ENCODE data around the gene ADGRG4.
"Not testable (repeated sequence)": the region's sequence is repeated elsewhere in the genome, so short reads cannot be mapped to it uniquely, and the experiment has no call there.

ADGRG4 gene

DNA sequence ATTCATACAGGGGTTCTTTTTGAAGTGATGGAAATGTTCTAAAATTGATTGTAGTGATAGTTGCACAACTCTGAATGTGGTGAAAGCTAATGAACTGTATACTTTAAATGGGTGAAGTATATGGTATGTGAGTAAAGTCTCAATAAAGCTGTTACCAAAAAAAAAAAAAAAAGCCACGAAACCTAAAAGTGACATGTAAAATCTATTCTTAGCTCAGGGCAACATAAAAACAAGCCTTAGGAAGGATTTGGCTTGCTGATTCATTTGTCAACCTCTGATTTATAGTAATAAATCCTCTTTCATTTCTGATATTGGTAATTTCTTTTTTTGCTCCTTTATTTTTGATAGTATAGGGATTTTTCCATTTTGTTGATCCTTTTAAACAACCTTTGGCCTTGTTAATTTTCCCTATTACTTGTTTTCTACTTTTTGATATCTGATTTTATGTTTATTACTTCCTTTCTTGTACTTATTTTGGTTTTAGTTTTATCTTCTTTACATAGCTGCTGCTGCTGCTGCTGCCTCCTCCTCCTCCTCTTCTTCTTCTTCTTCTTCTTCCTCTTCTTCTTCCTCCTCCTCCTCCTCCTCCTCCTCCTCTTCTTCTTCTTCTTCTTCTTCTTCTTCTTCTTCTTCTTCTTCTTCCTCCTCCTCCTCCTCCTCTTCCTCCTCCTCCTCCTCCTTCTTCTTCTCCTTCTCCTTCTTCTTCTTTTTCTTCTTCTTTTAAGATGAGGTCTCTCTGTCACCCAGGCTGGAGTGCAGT lies 79.4 kb downstream of the ADGRG4 start:
- DNase-seq (ENCODE audit: low read depth, low spot score): no peak

DNA sequence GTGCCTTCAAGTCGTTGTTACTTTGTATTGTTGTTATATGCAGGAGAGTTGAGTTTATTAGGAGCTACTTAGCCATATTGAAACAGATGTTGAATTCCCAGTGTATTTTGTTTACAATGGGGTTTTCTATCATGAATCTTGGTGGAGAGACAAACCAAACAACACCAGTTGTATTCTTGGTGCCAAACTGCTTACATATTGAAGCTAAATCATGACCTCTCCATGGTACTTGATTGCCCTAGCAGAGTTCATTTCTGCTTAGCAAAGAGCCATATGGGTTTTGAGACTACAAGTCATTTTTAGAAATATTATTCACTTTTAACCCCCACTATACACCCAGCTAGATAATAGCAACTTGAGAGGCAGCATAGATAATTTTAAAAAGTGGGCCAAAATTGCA lies 85.4 kb downstream of the ADGRG4 start:
- no peak for DNase-seq (ENCODE audit: low read depth, low spot score)

DNA sequence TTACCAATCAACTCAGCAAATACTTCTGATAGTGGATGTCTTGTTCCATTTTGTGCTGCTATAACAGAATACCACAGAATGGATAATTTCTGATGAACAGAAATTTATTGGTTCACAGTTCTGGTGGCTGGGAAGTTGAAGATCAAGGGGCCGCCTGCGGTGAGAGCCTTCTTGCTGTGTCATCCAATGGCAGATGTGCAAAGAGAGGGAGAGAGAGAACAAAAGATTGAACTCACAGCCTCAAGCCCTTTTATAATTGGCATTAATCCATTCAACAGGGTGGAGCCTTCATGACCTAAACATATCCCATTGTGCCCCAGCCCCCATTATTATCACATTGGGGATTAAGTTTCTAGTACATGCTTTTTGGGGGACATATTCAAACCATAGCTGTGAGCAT lies 86.1 kb downstream of the ADGRG4 start:
- DNase-seq (ENCODE audit: low read depth, low spot score): no peak

DNA sequence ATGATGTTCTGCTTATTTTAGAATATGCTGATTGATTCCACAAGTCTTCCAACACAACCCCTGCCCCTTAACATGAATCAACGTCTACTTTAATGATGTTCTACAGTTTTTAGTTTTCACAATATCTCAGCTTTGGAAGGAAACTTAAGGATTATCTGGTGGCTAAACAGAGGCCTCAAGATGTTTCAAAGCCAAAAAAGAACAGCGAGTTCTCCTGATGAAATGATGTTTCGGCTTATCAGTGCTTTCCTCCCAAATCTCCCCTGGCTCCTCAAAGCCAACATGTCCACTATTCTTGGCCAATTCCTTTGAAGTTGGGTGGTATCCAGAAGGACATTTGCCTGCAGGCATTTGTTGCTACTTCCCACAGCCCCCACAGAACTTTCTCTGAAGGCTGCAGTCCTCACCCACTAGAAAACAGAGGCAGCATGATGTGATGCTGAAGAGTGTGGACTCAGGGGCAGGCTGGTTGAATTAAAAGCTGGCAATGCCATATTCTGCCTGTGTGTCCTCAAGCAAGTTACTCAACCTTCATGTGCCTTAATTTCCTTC lies 87.3 kb downstream of the ADGRG4 start:
- no peak for DNase-seq (ENCODE audit: low read depth, low spot score)

DNA sequence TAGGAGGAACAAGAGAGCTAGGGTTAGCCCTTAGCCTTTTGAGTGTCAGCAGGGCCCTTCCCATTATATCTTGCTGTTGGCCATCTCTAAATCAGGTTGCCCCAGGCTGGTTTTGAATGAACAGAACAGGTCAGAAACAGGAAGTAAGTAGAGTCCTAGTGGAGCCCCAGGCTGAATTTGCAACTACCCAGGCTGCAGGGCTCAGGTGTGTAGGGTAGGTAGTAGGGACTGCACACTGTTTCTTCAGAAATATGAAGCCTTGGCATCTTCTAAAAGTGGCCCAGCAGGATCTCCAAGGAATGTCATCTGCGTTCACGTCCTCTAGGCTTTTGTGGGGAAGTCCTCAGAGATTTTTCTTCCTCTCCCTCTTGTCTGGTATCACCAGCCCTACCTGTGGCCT lies 90.2 kb downstream of the ADGRG4 start:
- DNase-seq (ENCODE audit: low read depth, low spot score): no peak

DNA sequence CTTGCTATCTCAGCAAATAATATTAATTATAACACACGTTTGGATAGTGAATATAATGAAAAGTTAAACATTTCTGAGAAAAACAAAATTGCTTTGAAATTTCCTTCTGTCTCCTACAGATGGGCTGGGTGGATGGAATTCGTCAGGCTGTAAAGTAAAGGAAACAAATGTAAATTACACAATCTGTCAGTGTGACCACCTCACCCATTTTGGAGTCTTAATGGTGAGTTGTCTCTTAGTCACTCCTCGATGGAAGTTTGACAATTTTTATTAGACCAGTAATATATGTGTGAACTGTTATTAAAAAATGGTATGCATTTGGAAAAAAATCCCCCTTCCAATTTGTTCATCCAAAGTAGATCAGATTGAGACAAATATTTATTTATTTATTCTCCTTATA lies 94.5 kb downstream of the ADGRG4 start:
- no peak for DNase-seq (ENCODE audit: low read depth, low spot score)

DNA sequence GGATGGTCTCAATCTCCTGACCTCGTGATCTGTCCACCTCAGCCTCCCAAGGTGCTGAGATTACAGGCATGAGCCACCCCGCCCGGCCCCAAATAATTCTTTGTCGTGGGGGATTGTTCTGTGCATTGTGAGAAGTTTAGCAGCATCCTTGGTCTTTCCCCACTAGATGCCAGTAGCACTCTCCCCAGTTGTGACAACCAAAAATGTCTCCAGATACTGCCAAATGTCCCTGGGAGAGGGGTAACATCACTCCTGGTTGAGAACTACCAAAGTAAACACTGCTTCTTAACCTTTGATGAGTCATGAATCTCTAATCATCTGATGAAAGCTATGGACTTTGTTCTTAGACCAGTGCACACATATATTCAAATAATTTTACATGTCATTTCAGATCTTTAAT lies 96.2 kb downstream of the ADGRG4 start:
- no peak for DNase-seq (ENCODE audit: low read depth, low spot score)

DNA sequence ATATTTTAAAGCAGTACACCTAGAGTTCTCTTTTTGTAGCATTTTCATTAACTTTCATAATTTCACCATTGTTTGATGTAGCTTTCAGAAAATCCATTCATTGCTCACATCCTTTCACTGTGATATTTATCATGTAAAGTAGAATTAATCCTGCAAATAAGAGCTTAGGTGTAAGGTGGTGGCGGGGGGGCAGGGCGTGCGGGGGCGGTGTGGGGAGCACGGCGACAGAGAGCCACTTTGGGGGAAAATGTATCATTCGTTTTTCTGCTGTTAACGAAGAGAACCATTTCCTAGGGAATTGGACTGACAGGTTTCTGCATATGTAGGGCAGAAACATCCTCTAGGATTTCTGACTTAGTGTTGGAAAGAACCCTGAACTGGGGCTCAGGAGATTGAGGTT lies 104.4 kb downstream of the ADGRG4 start:
- no peak for DNase-seq (ENCODE audit: low read depth, low spot score)

DNA sequence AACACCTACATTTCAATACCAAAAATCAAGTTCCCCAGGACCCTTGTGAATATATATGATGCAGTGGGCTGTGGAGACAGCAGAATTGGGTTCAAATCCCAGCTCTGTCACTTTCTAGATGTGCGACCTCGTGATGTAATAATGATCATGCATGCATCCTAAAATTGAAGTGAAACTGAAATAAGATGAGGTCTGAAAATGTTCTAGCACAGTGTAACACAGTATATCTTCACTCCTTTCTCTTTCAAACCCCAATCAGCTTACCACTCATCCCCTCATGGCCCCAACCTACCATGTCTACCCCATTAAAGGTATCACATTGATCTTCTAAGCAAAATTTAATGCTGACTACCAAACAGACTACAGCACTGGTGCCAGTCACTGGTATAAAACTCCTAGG lies 117.0 kb downstream of the ADGRG4 start:
- DNase-seq (ENCODE audit: low read depth, low spot score): no peak

DNA sequence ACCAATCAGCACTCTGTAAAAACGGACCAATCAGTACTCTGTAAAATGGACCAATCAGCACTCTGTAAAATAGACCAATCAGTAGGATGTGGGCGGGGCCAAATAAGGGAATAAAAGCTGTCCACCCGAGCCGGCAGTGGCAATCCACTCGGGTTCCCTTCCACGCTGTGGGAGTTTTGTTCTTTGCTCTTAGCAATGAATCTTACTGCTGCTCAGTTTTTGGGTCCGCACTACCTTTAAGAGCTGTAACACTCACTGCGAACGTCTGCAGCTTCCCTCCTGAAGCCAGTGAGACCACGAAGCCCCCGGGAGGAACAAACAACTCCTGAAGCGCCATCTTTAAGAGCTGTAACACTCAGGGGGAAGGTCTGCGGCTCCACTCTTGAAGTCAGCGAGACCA lies 120.6 kb downstream of the ADGRG4 start:
- no peak for DNase-seq (ENCODE audit: low read depth, low spot score)

DNA sequence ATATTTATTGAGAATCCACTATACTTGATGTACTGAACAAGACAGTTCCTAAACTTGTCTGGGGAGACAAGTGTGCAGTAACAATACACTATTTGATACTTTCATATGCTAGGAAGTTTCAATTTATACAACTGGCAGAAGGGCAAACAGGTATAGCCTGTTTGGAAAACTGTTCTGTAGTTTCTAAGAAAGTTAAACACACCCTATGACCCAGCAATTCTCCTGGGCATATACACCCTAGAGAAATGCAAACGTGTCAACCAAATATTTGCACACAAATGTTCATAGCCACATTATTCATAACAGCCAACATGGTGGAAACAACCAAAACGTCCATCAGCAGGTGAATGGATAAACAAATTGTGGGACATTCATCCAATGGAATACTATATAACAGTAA lies 123.0 kb downstream of the ADGRG4 start:
- DNase-seq (ENCODE audit: low read depth, low spot score): no peak

DNA sequence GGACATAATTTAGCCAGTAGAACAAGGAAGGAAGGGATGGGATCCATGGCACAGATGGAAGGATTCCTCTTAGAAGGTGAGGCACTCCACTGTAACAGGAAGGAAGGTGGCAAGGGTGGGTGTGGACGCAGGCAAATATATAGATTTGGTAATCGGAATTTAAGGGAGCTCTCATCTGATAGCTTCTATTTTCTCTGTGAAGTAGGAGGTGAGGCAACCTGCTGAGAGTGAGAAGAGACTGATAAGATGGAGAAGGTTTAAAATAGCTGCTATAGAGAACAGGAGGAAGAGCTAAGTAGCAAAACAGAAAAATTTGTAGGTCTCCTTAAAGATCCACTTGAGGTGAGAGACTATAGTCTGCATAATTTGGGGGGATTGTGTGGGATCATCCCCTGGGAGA lies 125.2 kb downstream of the ADGRG4 start:
- no peak for DNase-seq (ENCODE audit: low read depth, low spot score)

DNA sequence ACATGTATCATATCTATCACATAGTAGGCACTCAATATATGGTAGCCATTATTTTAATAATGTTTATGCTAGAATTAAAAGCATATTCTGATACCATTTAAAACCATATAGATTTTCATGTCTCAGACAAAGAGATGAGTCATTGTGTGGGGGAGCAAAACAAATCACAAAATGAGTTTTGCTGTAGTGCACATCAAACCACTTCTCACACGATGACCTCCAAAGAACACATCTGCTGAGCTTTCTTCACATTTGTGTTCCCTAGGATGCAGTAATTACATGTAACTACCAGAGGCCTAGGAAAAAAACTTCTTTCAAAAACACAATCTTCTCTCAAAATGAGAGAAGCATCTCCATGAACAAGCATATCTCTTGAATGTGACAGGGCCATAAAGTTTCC lies 130.9 kb downstream of the ADGRG4 start:
- no peak for DNase-seq (ENCODE audit: low read depth, low spot score)

DNA sequence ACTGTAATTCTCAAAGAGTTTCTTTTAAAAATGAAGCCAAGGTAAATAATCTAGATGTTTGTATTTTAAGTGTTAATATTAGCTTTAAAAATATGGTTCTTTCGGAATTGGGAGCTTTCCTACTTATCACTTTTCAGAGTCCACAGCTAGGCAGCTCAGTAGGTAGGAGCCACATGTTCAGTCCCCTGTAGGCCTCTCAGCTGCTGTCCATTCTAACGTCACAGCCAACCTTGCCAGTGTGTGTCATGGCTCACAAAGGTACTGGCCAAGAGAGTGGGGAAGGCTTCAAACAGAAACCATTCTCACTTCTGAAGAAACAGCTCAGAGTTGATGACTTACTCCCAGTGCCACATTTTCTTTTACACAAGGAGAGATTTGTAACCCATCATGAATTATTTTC lies 137.0 kb downstream of the ADGRG4 start:
- DNase-seq (ENCODE audit: low read depth, low spot score): no peak

DNA sequence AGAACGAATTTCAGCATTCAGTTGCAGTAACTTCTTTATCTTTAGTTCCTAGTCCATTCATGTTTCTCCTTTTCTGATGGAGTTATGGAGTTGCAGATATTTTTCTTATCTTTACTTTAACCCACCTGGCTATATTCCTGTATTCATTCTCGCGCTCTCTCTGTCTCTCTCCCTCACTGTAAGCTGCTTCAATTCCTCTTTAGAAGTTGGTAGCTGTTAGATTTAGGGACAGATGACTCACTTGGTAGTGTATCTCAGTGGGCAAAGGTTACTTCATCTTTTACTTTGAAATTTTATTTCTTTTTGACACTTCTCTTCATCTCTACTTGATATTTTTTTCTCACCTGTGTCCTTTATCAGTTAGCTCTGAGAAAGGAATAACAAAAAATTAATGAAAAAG lies 137.4 kb downstream of the ADGRG4 start:
- DNase-seq (ENCODE audit: low read depth, low spot score): no peak

DNA sequence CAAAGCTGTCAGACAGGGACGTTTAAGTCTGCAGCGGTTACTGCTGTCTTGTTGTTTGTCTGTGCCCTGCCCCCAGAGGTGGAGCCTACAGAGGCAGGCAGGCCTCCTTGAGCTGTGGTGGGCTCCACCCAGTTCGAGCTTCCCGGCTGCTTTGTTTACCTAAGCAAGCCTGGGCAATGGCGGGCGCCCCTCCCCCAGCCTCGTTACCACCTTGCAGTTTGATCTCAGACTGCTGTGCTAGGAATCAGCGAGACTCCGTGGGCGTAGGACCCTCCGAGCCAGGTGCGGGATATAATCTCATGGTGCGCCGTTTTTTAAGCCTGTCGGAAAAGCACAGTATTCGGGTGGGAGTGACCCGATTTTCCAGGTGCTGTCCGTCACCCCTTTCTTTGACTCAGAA lies 144.9 kb downstream of the ADGRG4 start:
- DNase-seq (ENCODE audit: low read depth, low spot score): not testable (repeated sequence)

DNA sequence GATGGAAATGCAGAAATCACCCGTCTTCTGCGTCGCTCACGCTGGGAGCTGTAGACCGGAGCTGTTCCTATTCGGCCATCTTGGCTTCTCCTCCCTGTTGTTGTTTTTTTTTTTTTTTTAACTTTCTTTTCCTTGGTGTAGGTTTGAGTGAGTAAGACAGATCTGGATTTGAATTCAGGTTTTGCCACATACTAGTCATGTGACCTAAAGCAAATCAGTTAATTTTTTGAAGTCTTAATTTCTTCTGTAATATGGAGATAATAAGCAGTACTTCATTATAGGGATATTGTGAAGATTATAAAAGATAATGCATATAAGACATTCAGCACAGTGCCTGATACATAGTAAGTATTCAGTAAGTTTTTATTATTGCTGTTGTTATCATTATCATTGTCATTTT lies 145.4 kb downstream of the ADGRG4 start:
- no peak for DNase-seq (ENCODE audit: low read depth, low spot score)

DNA sequence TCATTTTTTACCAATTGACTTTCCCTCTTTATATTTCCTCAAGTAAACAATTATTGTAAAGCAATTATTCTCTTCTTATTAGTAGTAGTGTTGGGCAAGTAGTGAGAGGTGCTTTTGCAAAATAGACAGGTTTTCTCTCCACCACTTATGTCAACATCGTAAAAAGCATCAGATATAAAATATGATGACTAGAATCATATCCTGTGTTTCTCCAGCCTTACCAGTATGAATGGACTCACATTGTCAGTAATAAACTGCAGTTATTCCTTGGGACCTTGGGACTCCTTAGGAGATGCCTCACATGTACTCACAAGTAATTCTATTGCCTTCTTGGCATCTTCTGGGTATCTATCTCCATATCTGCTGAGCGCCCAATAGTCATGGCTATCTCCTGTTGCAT lies 146.5 kb downstream of the ADGRG4 start:
- DNase-seq (ENCODE audit: low read depth, low spot score): no peak

DNA sequence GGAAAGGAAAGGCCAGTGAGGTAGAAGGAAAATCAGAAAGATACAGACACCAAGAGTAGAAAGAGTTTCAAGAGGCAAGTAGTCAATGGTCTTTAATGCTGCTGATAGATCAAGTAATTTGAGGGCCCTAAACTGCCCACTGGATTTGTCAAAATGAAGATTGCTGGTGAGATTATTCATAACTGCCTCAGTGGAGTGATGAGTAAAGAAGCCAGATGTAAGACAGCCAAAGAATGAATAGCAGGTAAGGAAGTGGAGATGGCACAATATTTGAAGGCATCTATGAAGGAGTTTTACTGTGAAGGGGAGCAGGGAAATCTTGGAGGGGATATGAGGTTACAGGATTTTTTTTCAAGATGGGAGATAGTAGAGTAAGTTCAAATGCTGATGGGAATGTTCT lies 147.2 kb downstream of the ADGRG4 start:
- no peak for DNase-seq (ENCODE audit: low read depth, low spot score)

DNA sequence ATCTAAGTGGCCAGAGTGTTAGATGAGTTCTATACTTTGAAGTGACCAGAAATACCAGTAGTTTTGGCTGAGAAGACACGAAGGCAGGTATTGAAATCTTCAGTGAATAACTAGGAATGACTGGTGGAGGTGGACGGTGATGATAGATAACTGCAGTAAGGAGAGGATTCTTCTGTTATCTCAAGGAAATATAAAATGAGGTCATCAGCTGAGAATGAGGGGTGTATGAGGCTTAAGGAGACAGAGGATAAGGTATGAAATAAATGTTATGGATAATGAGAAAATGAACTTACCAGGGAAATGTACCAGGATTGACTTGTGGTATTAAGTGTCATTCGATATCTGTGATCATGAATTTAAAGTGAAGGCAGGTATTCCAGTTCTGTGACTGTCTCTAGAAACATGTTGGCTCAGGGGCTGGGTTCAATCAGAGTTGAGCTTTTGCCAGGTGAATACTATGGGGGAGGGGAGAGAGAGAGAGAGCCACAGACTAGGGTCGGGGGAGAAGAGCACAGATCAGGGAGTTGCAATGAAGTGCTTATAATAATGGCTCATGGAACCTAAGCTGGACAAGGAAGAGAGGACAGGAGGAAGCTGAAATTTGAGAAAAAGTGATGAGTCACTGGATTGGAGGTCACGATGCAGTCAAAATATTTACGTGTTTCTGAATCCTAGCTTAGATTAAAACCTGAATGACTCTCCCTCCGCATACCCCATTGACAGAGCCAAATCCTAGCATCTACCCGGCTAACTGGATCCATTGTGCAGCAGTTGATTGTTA lies 149.5 kb downstream of the ADGRG4 start:
- DNase-seq (ENCODE audit: low read depth, low spot score): no peak

DNA sequence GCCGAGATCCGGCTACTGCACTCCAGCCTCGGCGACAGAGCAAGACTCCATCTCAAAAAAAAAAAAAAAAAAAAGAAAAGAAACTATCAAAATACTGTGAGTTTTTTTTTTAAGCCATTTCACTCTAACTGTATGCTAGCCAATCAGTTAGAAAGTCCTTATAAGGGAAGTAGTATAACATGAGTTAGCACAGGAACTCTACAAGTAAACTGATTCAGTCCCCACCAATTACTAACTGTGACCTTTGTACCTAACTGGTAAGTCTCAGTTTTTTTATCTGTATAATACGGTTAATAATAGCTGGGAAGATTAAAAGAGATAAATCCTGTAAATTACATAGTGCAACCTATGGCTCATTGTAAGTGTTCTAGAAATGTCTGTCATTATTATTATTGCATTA lies 151.9 kb downstream of the ADGRG4 start:
- DNase-seq (ENCODE audit: low read depth, low spot score): no peak

DNA sequence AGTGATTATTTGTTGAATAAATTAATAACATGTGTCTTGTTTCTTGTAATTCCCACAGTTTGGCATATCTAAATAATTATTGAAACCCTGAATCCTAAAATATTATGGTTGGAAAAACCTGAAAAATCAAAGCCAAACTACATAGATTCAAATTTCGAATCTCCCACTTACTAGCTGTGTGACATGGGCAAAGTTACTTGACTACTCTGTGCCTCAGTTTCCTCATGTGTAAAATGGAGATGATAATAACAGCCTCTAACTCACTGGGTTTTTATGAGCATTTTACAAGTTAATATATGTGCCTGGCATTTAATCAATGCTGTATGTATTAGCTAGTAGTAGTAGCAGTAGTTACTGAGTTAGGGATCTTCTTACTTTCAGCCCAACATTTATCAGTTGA lies 152.4 kb downstream of the ADGRG4 start:
- no peak for DNase-seq (ENCODE audit: low read depth, low spot score)

DNA sequence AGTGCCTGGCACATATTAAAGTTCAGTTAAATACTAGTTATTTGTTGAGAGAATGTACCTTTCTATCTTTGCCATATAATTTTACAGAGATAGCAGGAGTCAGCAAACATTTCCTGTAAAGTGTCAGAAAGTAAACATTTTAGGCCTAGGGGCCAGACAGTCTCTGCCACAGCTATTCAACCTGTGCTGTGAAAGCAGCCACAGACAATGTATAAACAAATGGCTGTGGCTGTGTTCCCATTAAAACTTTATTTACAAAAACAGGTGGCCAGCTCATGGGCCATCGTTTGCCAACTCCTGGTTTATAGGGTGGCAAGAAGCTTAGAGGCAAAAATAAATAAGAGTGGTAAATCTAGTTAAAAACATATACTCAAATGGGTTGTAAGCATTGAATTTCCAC lies 153.0 kb downstream of the ADGRG4 start:
- DNase-seq (ENCODE audit: low read depth, low spot score): no peak
